Chondrocyte (in vitro differentiated cells): ENCODE measurements around the gene ATG7. TPM values are rescaled to one million over a fixed set of nuclear protein-coding genes. Genes with fewer than 3 reads are reported as not detected.

Experiments
- DNase-seq: peaks from one replicate; pipeline ENCODE4 v3.0.0; 2021; ENCODE audit warnings: mixed read lengths, low spot score
- H3K27ac Mint-ChIP-seq: one replicate; pipeline ENCODE4 v1.8.0; 2021; ENCODE audit warnings: mild to moderate bottlenecking, moderate library complexity, mixed read lengths; ENCODE audit not compliant: unreplicated experiment
- H3K27me3 Mint-ChIP-seq: 2 replicates; pipeline ENCODE4 v1.8.0; 2021; ENCODE audit warnings: low read depth, mixed read lengths
- H3K36me3 Mint-ChIP-seq: 2 replicates; pipeline ENCODE4 v1.8.0; 2021; ENCODE audit warnings: low read depth, mixed read lengths
- H3K4me1 Mint-ChIP-seq: 2 replicates; pipeline ENCODE4 v1.8.0; 2021; ENCODE audit warnings: low read depth, mild to moderate bottlenecking, mixed read lengths
- H3K4me3 Mint-ChIP-seq: one replicate; pipeline ENCODE4 v1.8.0; 2021; ENCODE audit warnings: mild to moderate bottlenecking, moderate library complexity, mixed read lengths; ENCODE audit not compliant: unreplicated experiment
- H3K9me3 Mint-ChIP-seq: 2 replicates; pipeline ENCODE4 v1.8.0; 2021; ENCODE audit warnings: low read depth, mixed read lengths
- total RNA-seq: library from RNA; stranded (reverse); gene quantifications from 3 replicates; pipeline ENCODE4 v1.2.1, GENCODE V29; 2021
- TF ChIP-seq, protein P1 (sequence below): fragments of 200-600 bp; sonication (generic); IDR thresholded peaks from 2 replicates; pipeline ENCODE4 v1.5.0; 2021; ENCODE audit warnings: antibody characterized with exemption, mild to moderate bottlenecking, moderate library complexity

Gene ATG7
- total RNA-seq, 1 donor from 2014 or later: 27.4 TPM

GRCh38 chr3:11552289-11553264, 280.4 kb downstream of the ATG7 start:
- TF ChIP-seq, protein P1, sequence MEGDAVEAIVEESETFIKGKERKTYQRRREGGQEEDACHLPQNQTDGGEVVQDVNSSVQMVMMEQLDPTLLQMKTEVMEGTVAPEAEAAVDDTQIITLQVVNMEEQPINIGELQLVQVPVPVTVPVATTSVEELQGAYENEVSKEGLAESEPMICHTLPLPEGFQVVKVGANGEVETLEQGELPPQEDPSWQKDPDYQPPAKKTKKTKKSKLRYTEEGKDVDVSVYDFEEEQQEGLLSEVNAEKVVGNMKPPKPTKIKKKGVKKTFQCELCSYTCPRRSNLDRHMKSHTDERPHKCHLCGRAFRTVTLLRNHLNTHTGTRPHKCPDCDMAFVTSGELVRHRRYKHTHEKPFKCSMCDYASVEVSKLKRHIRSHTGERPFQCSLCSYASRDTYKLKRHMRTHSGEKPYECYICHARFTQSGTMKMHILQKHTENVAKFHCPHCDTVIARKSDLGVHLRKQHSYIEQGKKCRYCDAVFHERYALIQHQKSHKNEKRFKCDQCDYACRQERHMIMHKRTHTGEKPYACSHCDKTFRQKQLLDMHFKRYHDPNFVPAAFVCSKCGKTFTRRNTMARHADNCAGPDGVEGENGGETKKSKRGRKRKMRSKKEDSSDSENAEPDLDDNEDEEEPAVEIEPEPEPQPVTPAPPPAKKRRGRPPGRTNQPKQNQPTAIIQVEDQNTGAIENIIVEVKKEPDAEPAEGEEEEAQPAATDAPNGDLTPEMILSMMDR: no peak

GRCh38 chr3:11553436-11554235, 281.4 kb downstream of the ATG7 start:
- H3K4me3 Mint-ChIP-seq: no peak overlapping the region
- H3K27me3 Mint-ChIP-seq: no peaks in the 10 kb centered on the region
- peak; percentile 82 for DNase-seq
- TF ChIP-seq, protein P1: no peak
- no peaks in the 10 kb centered on the region for H3K9me3 Mint-ChIP-seq
- H3K4me1 Mint-ChIP-seq: peaks cover 84% of the 10 kb centered on the region
- H3K27ac Mint-ChIP-seq: peak overlapping the region; percentile 73
- peaks cover 28% of the 10 kb centered on the region for H3K36me3 Mint-ChIP-seq

More at GRCh38 chr3:11552289-11553264, 280.4 kb downstream of the ATG7 start:
- peak overlapping the region; percentile 73 for H3K27ac Mint-ChIP-seq
- no peaks in the 10 kb centered on the region for H3K9me3 Mint-ChIP-seq
- peaks cover 79% of the 10 kb centered on the region for H3K4me1 Mint-ChIP-seq
- H3K36me3 Mint-ChIP-seq: peaks cover 21% of the 10 kb centered on the region
- DNase-seq: peak; percentile 65
- no peaks in the 10 kb centered on the region for H3K27me3 Mint-ChIP-seq
- H3K4me3 Mint-ChIP-seq: no peak overlapping the region

- TF ChIP-seq, protein P1: no peak
- no peaks in the 10 kb centered on the region for H3K9me3 Mint-ChIP-seq
- H3K27ac Mint-ChIP-seq: peak overlapping the region; percentile 73
- H3K4me3 Mint-ChIP-seq: no peak overlapping the region
- H3K27me3 Mint-ChIP-seq: no peaks in the 10 kb centered on the region
- H3K4me1 Mint-ChIP-seq: peaks cover 84% of the 10 kb centered on the region
- DNase-seq: peak; percentile 89
- peaks cover 28% of the 10 kb centered on the region for H3K36me3 Mint-ChIP-seq
These were observed 282.0 kb downstream of the ATG7 start for GRCh38 chr3:11554236-11554610.

DNA sequence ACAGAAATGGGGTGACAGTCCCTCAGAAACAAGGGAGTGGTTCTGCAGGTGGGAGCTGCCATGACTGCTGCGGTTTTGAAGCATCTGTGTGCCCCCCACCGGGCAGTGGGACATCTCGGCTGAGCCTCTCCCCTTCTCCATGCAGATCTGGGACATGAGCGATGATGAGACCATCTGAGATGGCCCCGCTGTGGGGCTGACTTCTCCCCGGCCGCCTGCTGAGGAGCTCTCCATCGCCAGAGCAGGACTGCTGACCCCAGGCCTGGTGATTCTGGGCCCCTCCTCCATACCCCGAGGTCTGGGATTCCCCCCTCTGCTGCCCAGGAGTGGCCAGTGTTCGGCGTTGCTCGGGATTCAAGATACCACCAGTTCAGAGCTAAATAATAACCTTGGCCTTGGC, 282.5 kb downstream of the ATG7 start:
- Mint-ChIP-seq H3K27ac (peak overlapping the region; percentile 70), H3K4me1 (peaks cover 84% of the 10 kb centered on the region), H3K4me3 (no peak overlapping the region), H3K9me3 (no peaks in the 10 kb centered on the region), H3K27me3 (no peaks in the 10 kb centered on the region), H3K36me3 (peaks cover 28% of the 10 kb centered on the region)
- TF ChIP-seq, protein P1: no peak
- DNase-seq: peak; percentile 56

- no peaks in the 10 kb centered on the region for H3K9me3 Mint-ChIP-seq
- peaks cover 84% of the 10 kb centered on the region for H3K4me1 Mint-ChIP-seq
- no peak overlapping the region for H3K4me3 Mint-ChIP-seq
- peak overlapping the region; percentile 99 for H3K27ac Mint-ChIP-seq
- DNase-seq: peak; percentile 93
- no peaks in the 10 kb centered on the region for H3K27me3 Mint-ChIP-seq
- TF ChIP-seq, protein P1: no peak
- H3K36me3 Mint-ChIP-seq: peaks cover 32% of the 10 kb centered on the region
These were observed 283.1 kb downstream of the ATG7 start for GRCh38 chr3:11555211-11555782.
